ENCODE measurements around the gene IGFBP7.
A peak's percentile ranks its signal among the peaks of the same experiment; 100 is the strongest.

The IGFBP7 gene

GRCh38 chr4:57147335-57148060 lies 37.3 kb upstream of the IGFBP7 start:
- DNase-seq (ENCODE audit: low read depth), result peak; percentile 74
- H3K4me3 ChIP-seq (ENCODE audit: low read depth, low read length), result no peak overlapping the region
- no peak for TF ChIP-seq CTCF (conservative IDR thresholded peaks at IDR 0.05; ENCODE audit: low read depth, low read length)

- no peak for DNase-seq (ENCODE audit: low read depth)
- H3K4me3 ChIP-seq (ENCODE audit: low read depth, low read length), result no peak overlapping the region
- TF ChIP-seq CTCF (conservative IDR thresholded peaks at IDR 0.05; ENCODE audit: low read depth, low read length), result no peak
These were observed 36.3 kb upstream of the IGFBP7 start for GRCh38 chr4:57146444-57146843.

GRCh38 chr4:57144466-57144865 lies 34.3 kb upstream of the IGFBP7 start:
- DNase-seq (ENCODE audit: low read depth), result no peak
- TF ChIP-seq CTCF (conservative IDR thresholded peaks at IDR 0.05; ENCODE audit: low read depth, low read length), result no peak
- H3K4me3 ChIP-seq (ENCODE audit: low read depth, low read length), result no peak overlapping the region

- no peak overlapping the region for H3K4me3 ChIP-seq (ENCODE audit: low read depth, low read length)
- TF ChIP-seq CTCF (conservative IDR thresholded peaks at IDR 0.05; ENCODE audit: low read depth, low read length), result no peak
- no peak for DNase-seq (ENCODE audit: low read depth)
These were observed 29.6 kb upstream of the IGFBP7 start for GRCh38 chr4:57139783-57140182.

GRCh38 chr4:57137261-57137660 lies 27.1 kb upstream of the IGFBP7 start:
- no peak for TF ChIP-seq CTCF (conservative IDR thresholded peaks at IDR 0.05; ENCODE audit: low read depth, low read length)
- peak; percentile 41 for DNase-seq (ENCODE audit: low read depth)
- no peak overlapping the region for H3K4me3 ChIP-seq (ENCODE audit: low read depth, low read length)

- TF ChIP-seq CTCF (conservative IDR thresholded peaks at IDR 0.05; ENCODE audit: low read depth, low read length), result no peak
- no peak overlapping the region for H3K4me3 ChIP-seq (ENCODE audit: low read depth, low read length)
- DNase-seq (ENCODE audit: low read depth), result peak; percentile 59
These were observed 26.1 kb upstream of the IGFBP7 start for GRCh38 chr4:57136281-57136680.

GRCh38 chr4:57132743-57133137 lies 22.6 kb upstream of the IGFBP7 start:
- no peak for DNase-seq (ENCODE audit: low read depth)
- H3K4me3 ChIP-seq (ENCODE audit: low read depth, low read length), result no peak overlapping the region
- no peak for TF ChIP-seq CTCF (conservative IDR thresholded peaks at IDR 0.05; ENCODE audit: low read depth, low read length)

Data from choroid plexus epithelial cell (primary cell).